GM19099 (cell line): Measurements from ENCODE around the gene GRAMD2B.

Experiments used
- POLR2A ChIP-seq: IDR thresholded peaks from 3 replicates; pipeline ENCODE4 v1.6.1; 2011; ENCODE audit warnings: low read depth; ENCODE audit not compliant: insufficient read length; ENCODE audit errors: extremely low read depth

Gene GRAMD2B

GRCh38 chr5:126402621-126403555 is 20.3 kb upstream of the GRAMD2B start:
- TF ChIP-seq POLR2A: no peak

- no peak for TF ChIP-seq POLR2A
Measured at GRCh38 chr5:126403876-126404275, 19.3 kb upstream of the GRAMD2B start.

GRCh38 chr5:126410623-126411022 is 12.6 kb upstream of the GRAMD2B start:
- no peak for TF ChIP-seq POLR2A

GRCh38 chr5:126413856-126414255 is 9.4 kb upstream of the GRAMD2B start:
- TF ChIP-seq POLR2A: no peak

GRCh38 chr5:126414874-126415502 is 8.2 kb upstream of the GRAMD2B start:
- TF ChIP-seq POLR2A: no peak

- TF ChIP-seq POLR2A: no peak
Measured at GRCh38 chr5:126415789-126416188, 7.4 kb upstream of the GRAMD2B start.

GRCh38 chr5:126416266-126416925 is 6.8 kb upstream of the GRAMD2B start:
- TF ChIP-seq POLR2A: no peak

GRCh38 chr5:126417178-126417577 is 6.0 kb upstream of the GRAMD2B start:
- no peak for TF ChIP-seq POLR2A

GRCh38 chr5:126419102-126419501 is 4.1 kb upstream of the GRAMD2B start:
- no peak for TF ChIP-seq POLR2A

- no peak for TF ChIP-seq POLR2A
Measured at GRCh38 chr5:126428421-126428820, 5.2 kb downstream of the GRAMD2B start.

- TF ChIP-seq POLR2A: no peak
Measured at GRCh38 chr5:126430631-126431030, 7.4 kb downstream of the GRAMD2B start.

GRCh38 chr5:126433701-126434100 is 10.5 kb downstream of the GRAMD2B start:
- no peak for TF ChIP-seq POLR2A

- TF ChIP-seq POLR2A: no peak
Measured at GRCh38 chr5:126435261-126435660, 12.1 kb downstream of the GRAMD2B start.

- TF ChIP-seq POLR2A: no peak
Measured at GRCh38 chr5:126435714-126436113, 12.5 kb downstream of the GRAMD2B start.

GRCh38 chr5:126437721-126438120 is 14.5 kb downstream of the GRAMD2B start:
- no peak for TF ChIP-seq POLR2A
